Activated B cell treated with CpG ODN at 0.5 μM for 24 hours (primary cell): ENCODE measurements around the gene CNOT8. TPM values are rescaled to one million over a fixed set of nuclear protein-coding genes. Genes with fewer than 3 reads are reported as not detected.
"Not testable (repeated sequence)": the region's sequence is repeated elsewhere in the genome, so short reads cannot be mapped to it uniquely, and the experiment has no call there.

ENCODE experiments used
- ATAC-seq: fragments of 200-7000 bp; cut with Tn5 transposase; one replicate; pipeline ENCODE4 v1.10.0; 2021; ENCODE audit warnings: low read depth, mild to moderate bottlenecking, moderate library complexity
- CTCF ChIA-PET: fragments of 350-600 bp; sonication (Branson Sonifier 250); formaldehyde crosslinking; loops from one replicate; lab custom pipeline; 2021; ENCODE audit warnings: antibody characterized with exemption; lab: Charles Lee
- POLR2A ChIA-PET: fragments of 350-600 bp; sonication (Branson Sonifier 250); formaldehyde crosslinking; loops from one replicate; lab custom pipeline; 2021; ENCODE audit warnings: antibody characterized with exemption; lab: Charles Lee
- DNase-seq: peaks from one replicate; pipeline ENCODE4 v3.0.0; 2022
- H3K27ac Mint-ChIP-seq: one replicate; pipeline ENCODE4 v1.8.0; 2020; ENCODE audit warnings: mixed read lengths
- H3K27me3 Mint-ChIP-seq: one replicate; pipeline ENCODE4 v1.8.0; 2021; ENCODE audit warnings: mixed read lengths
- H3K36me3 Mint-ChIP-seq: one replicate; pipeline ENCODE4 v1.8.0; 2021; ENCODE audit warnings: low read depth, mixed read lengths
- H3K4me1 Mint-ChIP-seq: one replicate; pipeline ENCODE4 v1.8.0; 2021; ENCODE audit warnings: mixed read lengths
- H3K4me3 Mint-ChIP-seq: one replicate; pipeline ENCODE4 v1.8.0; 2020; ENCODE audit warnings: mild to moderate bottlenecking, mixed read lengths
- H3K9me3 Mint-ChIP-seq: one replicate; pipeline ENCODE4 v1.8.0; 2020; ENCODE audit warnings: mixed read lengths
- intact Hi-C: fragments of 100-400 bp; cut with micrococcal nuclease; formaldehyde crosslinking; loops from one replicate; pipeline ENCODE4 v1.15.1; 2024
- total RNA-seq: library from RNA; stranded (reverse); gene quantifications from 2 replicates; pipeline ENCODE4 v1.2.3, GENCODE V29; 2022
- TF ChIP-seq, protein P1 (sequence below): fragments of 200-600 bp; IDR thresholded peaks from one replicate; pipeline ENCODE4 v1.8.0; 2022; ENCODE audit warnings: antibody characterized with exemption, mild to moderate bottlenecking

Gene CNOT8
- total RNA-seq, 1 donor from 2014 or later: 57.3 TPM

DNA sequence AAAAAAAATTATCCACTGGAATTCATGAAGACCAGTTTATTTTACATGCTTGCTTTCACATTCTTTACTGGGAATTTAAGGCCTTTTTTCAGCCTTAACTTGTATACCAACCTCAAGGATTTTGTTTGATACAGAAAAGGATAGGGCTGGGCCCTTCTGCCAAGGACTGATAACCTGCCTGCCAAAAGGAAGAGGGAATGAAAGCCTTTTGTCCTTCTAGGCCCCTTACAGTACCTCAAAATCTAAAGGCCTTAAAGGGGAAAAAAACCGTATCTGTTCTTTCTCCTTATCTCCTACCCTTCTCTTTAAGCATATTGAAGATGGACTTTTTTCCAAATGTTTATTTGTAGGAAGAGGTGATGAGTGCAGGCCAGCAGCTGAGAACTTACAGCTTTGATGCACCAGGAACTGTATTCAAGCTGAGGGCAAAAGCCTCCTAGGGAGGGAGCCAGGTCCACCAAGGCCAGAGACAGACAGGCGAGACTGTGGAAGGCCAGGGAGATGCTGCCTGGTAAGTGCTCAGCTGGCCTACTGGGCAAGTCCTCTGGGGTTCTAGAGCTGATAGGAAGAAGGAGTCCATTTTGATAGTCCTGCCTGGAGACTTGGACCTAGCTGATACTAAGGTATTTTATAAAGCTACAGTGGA lies 39.8 kb upstream of the CNOT8 start:
- ATAC-seq: no peak
- Mint-ChIP-seq H3K27ac (no peak overlapping the region), H3K9me3 (no peaks in the 10 kb centered on the region), H3K27me3 (no peaks in the 10 kb centered on the region), H3K4me3 (no peak overlapping the region), H3K36me3 (peaks cover 60% of the 10 kb centered on the region), H3K4me1 (peaks cover 7% of the 10 kb centered on the region)
- ChIA-PET CTCF (no interaction called here), POLR2A (no interaction called here)
- intact Hi-C loops: loop anchor here (10.0 kb wide), 1 partner anchor 374 kb away; the partner anchor contains the start of gene SAP30L
- TF ChIP-seq, protein P1, sequence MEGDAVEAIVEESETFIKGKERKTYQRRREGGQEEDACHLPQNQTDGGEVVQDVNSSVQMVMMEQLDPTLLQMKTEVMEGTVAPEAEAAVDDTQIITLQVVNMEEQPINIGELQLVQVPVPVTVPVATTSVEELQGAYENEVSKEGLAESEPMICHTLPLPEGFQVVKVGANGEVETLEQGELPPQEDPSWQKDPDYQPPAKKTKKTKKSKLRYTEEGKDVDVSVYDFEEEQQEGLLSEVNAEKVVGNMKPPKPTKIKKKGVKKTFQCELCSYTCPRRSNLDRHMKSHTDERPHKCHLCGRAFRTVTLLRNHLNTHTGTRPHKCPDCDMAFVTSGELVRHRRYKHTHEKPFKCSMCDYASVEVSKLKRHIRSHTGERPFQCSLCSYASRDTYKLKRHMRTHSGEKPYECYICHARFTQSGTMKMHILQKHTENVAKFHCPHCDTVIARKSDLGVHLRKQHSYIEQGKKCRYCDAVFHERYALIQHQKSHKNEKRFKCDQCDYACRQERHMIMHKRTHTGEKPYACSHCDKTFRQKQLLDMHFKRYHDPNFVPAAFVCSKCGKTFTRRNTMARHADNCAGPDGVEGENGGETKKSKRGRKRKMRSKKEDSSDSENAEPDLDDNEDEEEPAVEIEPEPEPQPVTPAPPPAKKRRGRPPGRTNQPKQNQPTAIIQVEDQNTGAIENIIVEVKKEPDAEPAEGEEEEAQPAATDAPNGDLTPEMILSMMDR: no peak
- DNase-seq: no peak

DNA sequence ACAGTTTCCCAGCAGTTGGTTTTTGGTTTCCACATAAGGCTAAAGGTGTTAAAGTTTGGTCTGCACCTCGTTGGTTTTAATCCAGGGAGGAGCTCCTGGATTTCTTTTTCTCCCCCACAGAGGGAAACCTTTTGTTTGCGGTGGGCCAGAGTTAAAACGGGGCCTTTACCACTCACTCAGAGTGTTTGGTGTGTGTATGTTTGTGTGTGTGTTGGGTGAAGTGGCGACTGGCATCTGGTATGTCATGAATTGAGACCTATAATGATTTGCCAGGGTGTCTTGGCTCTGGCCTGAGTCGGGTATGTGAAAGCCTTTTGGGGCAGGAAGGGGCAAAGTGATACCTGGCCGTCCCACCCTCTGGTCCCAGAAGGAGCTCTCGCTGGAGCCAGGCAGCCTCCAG lies 38.9 kb upstream of the CNOT8 start:
- H3K4me1 Mint-ChIP-seq: peaks cover 3% of the 10 kb centered on the region
- H3K4me3 Mint-ChIP-seq: no peak overlapping the region
- DNase-seq (no peak), ATAC-seq (no peak)
- CTCF ChIA-PET: no interaction called here
- no peak overlapping the region for H3K27ac Mint-ChIP-seq
- H3K36me3 Mint-ChIP-seq: peaks cover 54% of the 10 kb centered on the region
- TF ChIP-seq, protein P1: no peak
- POLR2A ChIA-PET: no interaction called here
- H3K27me3 Mint-ChIP-seq: no peaks in the 10 kb centered on the region
- no peaks in the 10 kb centered on the region for H3K9me3 Mint-ChIP-seq
- intact Hi-C loops: loop anchor here (10.0 kb wide), 1 partner anchor 375 kb away; the partner anchor contains the start of gene SAP30L

DNA sequence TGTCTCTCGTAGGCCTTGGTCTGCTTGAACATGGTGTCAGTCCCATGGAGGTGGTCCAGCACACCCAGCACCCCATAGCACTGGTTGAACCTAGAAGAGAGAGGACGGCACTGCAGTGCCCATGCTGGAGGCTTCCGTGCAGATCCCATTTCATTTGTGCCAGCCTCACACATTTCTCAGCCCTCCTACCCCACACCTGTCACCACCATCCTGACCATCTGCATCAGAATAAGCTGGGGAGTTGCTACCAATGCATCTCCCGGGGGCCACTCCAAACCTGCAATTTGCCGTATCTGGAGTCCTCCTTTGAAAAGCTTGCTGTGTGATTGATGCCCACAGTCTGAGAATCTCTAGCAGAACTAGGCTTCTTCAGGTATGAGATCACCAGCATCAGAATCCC lies 38.0 kb upstream of the CNOT8 start:
- no peak overlapping the region for H3K27ac Mint-ChIP-seq

DNA sequence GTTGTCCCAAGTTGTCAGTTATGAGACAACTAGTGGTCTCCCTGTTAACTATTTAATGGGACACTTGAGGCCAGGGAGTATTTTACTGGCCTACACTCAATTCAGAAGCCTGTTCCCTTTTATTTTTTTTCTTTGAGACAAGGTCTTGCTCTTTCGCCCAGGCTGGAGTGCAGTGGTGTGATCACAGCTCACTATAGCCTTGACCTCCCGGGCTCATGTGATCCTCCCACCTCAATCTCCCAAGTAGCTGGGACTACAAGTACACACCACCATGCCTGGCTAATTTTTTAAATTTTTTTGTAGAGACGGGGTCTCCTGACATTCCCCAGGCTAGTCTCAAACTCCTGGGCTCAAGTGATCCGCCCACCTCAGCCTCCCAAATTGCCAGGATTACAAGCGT lies 35.5 kb upstream of the CNOT8 start:
- POLR2A ChIA-PET: interaction anchor here (0.6 kb wide), 1 partner anchor 19 kb away, joined by 3 read pairs; no protein-coding TSS in a partner anchor
- intact Hi-C loops, CTCF ChIA-PET, DNase-seq, H3K9me3 Mint-ChIP-seq, H3K27me3 Mint-ChIP-seq, H3K4me3 Mint-ChIP-seq, H3K27ac Mint-ChIP-seq, ATAC-seq, H3K4me1 Mint-ChIP-seq: not testable (repeated sequence)
- peaks cover 24% of the 10 kb centered on the region for H3K36me3 Mint-ChIP-seq

More for the DNA sequence above, 38.0 kb upstream of the CNOT8 start:
- Mint-ChIP-seq H3K36me3 (peaks cover 46% of the 10 kb centered on the region), H3K4me1 (no peaks in the 10 kb centered on the region), H3K9me3 (no peaks in the 10 kb centered on the region), H3K27me3 (no peaks in the 10 kb centered on the region), H3K4me3 (no peak overlapping the region)
- no peak for DNase-seq
- intact Hi-C loops: no loop called here
- TF ChIP-seq, protein P1: no peak
- POLR2A ChIA-PET: no interaction called here
- CTCF ChIA-PET: no interaction called here
- ATAC-seq: no peak

DNA sequence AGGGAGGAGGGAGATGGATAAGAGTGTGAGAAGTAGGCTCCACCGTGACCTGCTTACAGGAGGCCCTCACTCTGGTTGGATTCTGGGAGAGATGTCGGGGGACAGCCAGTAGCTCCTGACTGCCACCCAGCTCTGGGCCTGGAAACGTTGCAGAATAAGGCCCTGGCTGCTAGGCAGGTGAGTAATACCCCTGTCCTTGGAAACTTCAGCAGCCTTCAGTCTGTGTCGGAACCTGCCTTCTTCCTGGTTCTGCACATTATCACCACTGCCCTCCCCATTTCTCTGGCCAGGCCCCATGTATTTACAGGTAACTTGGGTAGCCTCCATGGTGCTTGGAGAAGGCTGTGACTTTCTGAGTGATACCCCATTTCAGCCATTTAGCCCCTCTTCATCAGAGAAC lies 34.8 kb upstream of the CNOT8 start:
- H3K4me1 Mint-ChIP-seq: no peaks in the 10 kb centered on the region
- POLR2A ChIA-PET: interaction anchor here (0.6 kb wide), 1 partner anchor 18 kb away, joined by 3 read pairs; no protein-coding TSS in a partner anchor
- TF ChIP-seq, protein P1: no peak

More for the DNA sequence above, 34.8 kb upstream of the CNOT8 start:
- H3K9me3 Mint-ChIP-seq: no peaks in the 10 kb centered on the region
- CTCF ChIA-PET: no interaction called here
- peaks cover 19% of the 10 kb centered on the region for H3K36me3 Mint-ChIP-seq
- intact Hi-C loops: no loop called here
- no peak for ATAC-seq
- no peak overlapping the region for H3K27ac Mint-ChIP-seq
- no peaks in the 10 kb centered on the region for H3K27me3 Mint-ChIP-seq
- DNase-seq: no peak
- no peak overlapping the region for H3K4me3 Mint-ChIP-seq
